ENCODE measurements around the gene ENTPD2.

DNA sequence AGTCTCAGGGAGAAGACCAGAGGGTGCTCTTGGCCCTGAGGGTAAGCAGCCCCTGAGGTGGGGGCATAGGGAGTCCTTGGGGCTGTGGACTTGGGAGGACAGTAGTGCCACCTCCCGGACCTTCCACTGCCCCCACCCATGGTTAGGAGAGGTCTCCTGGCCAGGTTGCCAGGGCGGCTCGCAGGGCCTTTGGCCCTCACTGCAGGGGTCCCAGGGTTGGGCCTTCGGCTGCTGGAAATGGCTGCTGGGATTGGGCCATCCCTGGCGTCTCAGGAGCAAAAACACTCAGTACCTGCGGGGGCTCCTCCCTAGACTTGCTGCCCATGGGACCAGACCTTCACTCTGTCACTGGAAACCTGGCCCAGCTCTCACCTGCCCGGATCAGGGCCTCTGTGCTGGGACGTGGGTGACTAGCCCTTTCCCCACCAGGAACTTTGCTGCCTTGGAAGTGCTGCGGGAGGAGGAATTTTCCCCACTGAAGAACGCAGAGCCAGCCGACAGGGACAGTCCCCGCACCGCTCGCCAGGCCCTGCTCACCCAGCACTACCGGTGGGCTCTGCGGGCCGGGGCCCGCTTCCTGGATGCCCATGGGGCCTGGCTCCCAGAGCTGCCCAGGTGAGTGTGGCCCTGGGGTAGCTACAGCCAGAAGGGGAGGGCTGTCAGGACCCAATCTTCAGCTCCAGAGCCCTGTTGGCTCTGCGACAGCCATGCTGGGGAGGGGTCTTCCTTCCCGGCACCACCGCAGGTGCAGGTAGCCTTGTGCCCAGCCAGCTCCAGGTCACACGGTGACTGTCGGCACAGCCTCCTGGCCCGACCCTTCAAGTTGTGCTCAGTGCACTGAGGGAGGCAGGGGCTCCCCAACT is 26.6 kb upstream of the ENTPD2 start:
- TF ChIP-seq, protein P1, sequence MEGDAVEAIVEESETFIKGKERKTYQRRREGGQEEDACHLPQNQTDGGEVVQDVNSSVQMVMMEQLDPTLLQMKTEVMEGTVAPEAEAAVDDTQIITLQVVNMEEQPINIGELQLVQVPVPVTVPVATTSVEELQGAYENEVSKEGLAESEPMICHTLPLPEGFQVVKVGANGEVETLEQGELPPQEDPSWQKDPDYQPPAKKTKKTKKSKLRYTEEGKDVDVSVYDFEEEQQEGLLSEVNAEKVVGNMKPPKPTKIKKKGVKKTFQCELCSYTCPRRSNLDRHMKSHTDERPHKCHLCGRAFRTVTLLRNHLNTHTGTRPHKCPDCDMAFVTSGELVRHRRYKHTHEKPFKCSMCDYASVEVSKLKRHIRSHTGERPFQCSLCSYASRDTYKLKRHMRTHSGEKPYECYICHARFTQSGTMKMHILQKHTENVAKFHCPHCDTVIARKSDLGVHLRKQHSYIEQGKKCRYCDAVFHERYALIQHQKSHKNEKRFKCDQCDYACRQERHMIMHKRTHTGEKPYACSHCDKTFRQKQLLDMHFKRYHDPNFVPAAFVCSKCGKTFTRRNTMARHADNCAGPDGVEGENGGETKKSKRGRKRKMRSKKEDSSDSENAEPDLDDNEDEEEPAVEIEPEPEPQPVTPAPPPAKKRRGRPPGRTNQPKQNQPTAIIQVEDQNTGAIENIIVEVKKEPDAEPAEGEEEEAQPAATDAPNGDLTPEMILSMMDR (IDR thresholded peaks at IDR 0.05), result no peak
- no peak for TF ChIP-seq POLR2A (IDR thresholded peaks at IDR 0.05)
